GM19438 (cell line): ENCODE measurements around the gene ARID4B.
"Not testable (repeated sequence)": the region's sequence is repeated elsewhere in the genome, so short reads cannot be mapped to it uniquely, and the experiment has no call there.

Source experiments
- ATAC-seq: cut with Tn5 transposase; IDR thresholded peaks from one replicate; pipeline ENCODE4 v1.9.1; 2021; ENCODE audit warnings: low read depth; ENCODE audit not compliant: unreplicated experiment

ARID4B gene

GRCh38 chr1:235277709-235278108, 50.3 kb downstream of the ARID4B start:
- no peak for ATAC-seq

GRCh38 chr1:235275836-235276235, 52.1 kb downstream of the ARID4B start:
- no peak for ATAC-seq

- peak; percentile 62 for ATAC-seq
These were observed 52.8 kb downstream of the ARID4B start for GRCh38 chr1:235275223-235275622.

- ATAC-seq: no peak
These were observed 55.1 kb downstream of the ARID4B start for GRCh38 chr1:235272851-235273250.

- ATAC-seq: no peak
These were observed 57.4 kb downstream of the ARID4B start for GRCh38 chr1:235270625-235271024.

GRCh38 chr1:235269990-235270389, 58.0 kb downstream of the ARID4B start:
- ATAC-seq: not testable (repeated sequence)

GRCh38 chr1:235268379-235269125, 59.4 kb downstream of the ARID4B start:
- no peak for ATAC-seq

- ATAC-seq: no peak
These were observed 61.0 kb downstream of the ARID4B start for GRCh38 chr1:235266967-235267366.

GRCh38 chr1:235266325-235266724, 61.7 kb downstream of the ARID4B start:
- no peak for ATAC-seq

GRCh38 chr1:235265900-235266299, 62.1 kb downstream of the ARID4B start:
- no peak for ATAC-seq

GRCh38 chr1:235264327-235264726, 63.7 kb downstream of the ARID4B start:
- ATAC-seq: no peak

GRCh38 chr1:235262539-235262938, 65.4 kb downstream of the ARID4B start:
- ATAC-seq: no peak

- ATAC-seq: no peak
These were observed 66.7 kb downstream of the ARID4B start for GRCh38 chr1:235261243-235261642.

- no peak for ATAC-seq
These were observed 68.7 kb downstream of the ARID4B start for GRCh38 chr1:235259133-235259778.

- ATAC-seq: not testable (repeated sequence)
These were observed 69.9 kb downstream of the ARID4B start for GRCh38 chr1:235258068-235258467.

GRCh38 chr1:235254721-235255120, 73.3 kb downstream of the ARID4B start:
- ATAC-seq: no peak

GRCh38 chr1:235253219-235253962, 74.6 kb downstream of the ARID4B start:
- peak; percentile 70 for ATAC-seq

GRCh38 chr1:235250430-235250829, 77.5 kb downstream of the ARID4B start:
- ATAC-seq: no peak

- ATAC-seq: no peak
These were observed 81.7 kb downstream of the ARID4B start for GRCh38 chr1:235246022-235246948.

GRCh38 chr1:235244974-235245592, 82.9 kb downstream of the ARID4B start:
- ATAC-seq: no peak
